Lung (tissue), 12 donors: ENCODE measurements around the gene UBR4. TPM values are rescaled to one million over a fixed set of nuclear protein-coding genes. Genes with fewer than 3 reads are reported as not detected.
"Not testable (repeated sequence)": the region's sequence is repeated elsewhere in the genome, so short reads cannot be mapped to it uniquely, and the experiment has no call there.

ENCODE experiments used
- ATAC-seq: fragments of 200-7000 bp; cut with Tn5 transposase; one replicate; pipeline ENCODE4 v1.9.1; 2020; ENCODE audit warnings: moderate number of reproducible peaks; ENCODE audit not compliant: insufficient read depth, low FRiP score
- DNase-seq, 3 donors: peaks; one replicate each; pipeline ENCODE4 v3.0.0-alpha.2; 2013 to 2017
- H3K27ac ChIP-seq, 2 donors: one replicate each; pipeline ENCODE4 v1.5.1; 2013; ENCODE audit warnings: mild to moderate bottlenecking in 2 of 2, moderate library complexity in 2 of 2, control low read depth in 1 of 2, inconsistent platforms in 1 of 2, low read depth in 1 of 2, low read length in 1 of 2
- H3K27me3 ChIP-seq, 3 donors: one replicate each; pipeline ENCODE4 v1.5.1; 2013; ENCODE audit warnings: low read length in 2 of 3; ENCODE audit not compliant: control insufficient read depth in 3 of 3, insufficient read depth in 3 of 3
- H3K36me3 ChIP-seq, 4 donors: one replicate each; pipeline ENCODE4 v1.5.1; 2013; ENCODE audit warnings: low read length in 4 of 4, mild to moderate bottlenecking in 1 of 4, moderate library complexity in 1 of 4; ENCODE audit not compliant: control insufficient read depth in 4 of 4, insufficient read depth in 4 of 4
- H3K4me1 ChIP-seq, 5 donors: one replicate each; pipeline ENCODE4 v1.5.1; 2013; ENCODE audit warnings: low read length in 5 of 5, mild to moderate bottlenecking in 2 of 5, moderate library complexity in 1 of 5; ENCODE audit not compliant: control insufficient read depth in 5 of 5, insufficient read depth in 5 of 5
- H3K4me3 ChIP-seq: one replicate; pipeline ENCODE4 v1.5.1; 2013; ENCODE audit warnings: mild to moderate bottlenecking, control low read depth, moderate library complexity
- H3K9ac ChIP-seq, 2 donors: one replicate each; pipeline ENCODE4 v1.5.1; 2013; ENCODE audit warnings: low read length in 2 of 2, control low read depth in 1 of 2; ENCODE audit not compliant: insufficient read depth in 1 of 2
- H3K9me3 ChIP-seq, 4 donors: one replicate each; pipeline ENCODE4 v1.5.1; 2013; ENCODE audit warnings: low read length in 3 of 4, mild to moderate bottlenecking in 1 of 4, moderate library complexity in 1 of 4; ENCODE audit not compliant: control insufficient read depth in 4 of 4, insufficient read depth in 3 of 4
- CTCF ChIP-seq: IDR thresholded peaks from 2 replicates; pipeline ENCODE4 v1.5.1; 2012; ENCODE audit warnings: mild to moderate bottlenecking; ENCODE audit errors: control extremely low read depth, extremely low read depth
- WGBS, 2 donors: extraction: QIAGEN DNeasy Blood & Tissue Kit; methylation state at CpG; one replicate each; pipeline ENCODE4 v1.1.7; 2013; 5-methylcytosine and 5-hydroxymethylcytosine counted together
- polyA plus RNA-seq, 2 donors: library from polyadenylated mRNA; stranded (reverse); fragments of 200-250 nt; gene quantifications; one replicate each; pipeline ENCODE4 v1.2.1, GENCODE V29; 2013
- total RNA-seq, 2 donors: library from RNA; depleted of rRNA in 1 of 2; stranded (reverse); fragments of >200 nt in 1 of 2; gene quantifications; one replicate each; pipeline ENCODE4 v1.2.1, GENCODE V29; 2014 to 2021
- donor health status: control.
- donor health status: control.
- donor health status: Bipolar disorder and iron deficiency.
- donor health status: healthy.
- donor health status: DM: yes; HTN: yes; CAD: no.

Gene UBR4
- total and polyA plus RNA-seq, 4 donors: 90.8 to 128 (median 113) TPM

- DNase-seq (no peak), ATAC-seq (no peak)
- Histone ChIP-seq H3K9me3 (no peaks in the 10 kb centered on the region), H3K27ac (no peak overlapping the region), H3K27me3 (no peaks in the 10 kb centered on the region), H3K4me3 (no peak overlapping the region), H3K4me1 (peaks cover 0 to 8% (median 0%) of the 10 kb centered on the region in 5 donors), H3K9ac (no peak overlapping the region), H3K36me3 (peaks cover 44 to 66% (median 52%) of the 10 kb centered on the region in 4 donors)
- WGBS, 2 donors: 98 to 99% methylated on average over 3 of the region's 3 CpGs
- TF ChIP-seq CTCF: no peak
Measured at GRCh38 chr1:19234224-19234623, 24.2 kb upstream of the UBR4 start.

GRCh38 chr1:19232524-19232846, 22.4 kb upstream of the UBR4 start:
- Histone ChIP-seq H3K36me3 (peaks cover 37 to 56% (median 49%) of the 10 kb centered on the region in 4 donors), H3K9ac (no peak overlapping the region), H3K9me3 (no peaks in the 10 kb centered on the region), H3K4me1 (peaks cover 0 to 8% (median 0%) of the 10 kb centered on the region in 5 donors), H3K27ac (no peak overlapping the region), H3K27me3 (no peaks in the 10 kb centered on the region), H3K4me3 (no peak overlapping the region)
- DNase-seq (peak in 2 of 3 donors; percentile 46 to 67), ATAC-seq (no peak)
- no peak for TF ChIP-seq CTCF

GRCh38 chr1:19231736-19232523, 21.9 kb upstream of the UBR4 start:
- not testable (repeated sequence) for H3K27me3 ChIP-seq, H3K4me3 ChIP-seq, H3K27ac ChIP-seq, H3K9ac ChIP-seq, ATAC-seq, H3K4me1 ChIP-seq, H3K9me3 ChIP-seq
- DNase-seq: peak in 1 of 3 donors; percentile 5
- peaks cover 34 to 55% (median 46%) of the 10 kb centered on the region in 4 donors for H3K36me3 ChIP-seq
- 93% methylated on average over 16 of the region's 16 CpGs for WGBS, 2 donors

DNA sequence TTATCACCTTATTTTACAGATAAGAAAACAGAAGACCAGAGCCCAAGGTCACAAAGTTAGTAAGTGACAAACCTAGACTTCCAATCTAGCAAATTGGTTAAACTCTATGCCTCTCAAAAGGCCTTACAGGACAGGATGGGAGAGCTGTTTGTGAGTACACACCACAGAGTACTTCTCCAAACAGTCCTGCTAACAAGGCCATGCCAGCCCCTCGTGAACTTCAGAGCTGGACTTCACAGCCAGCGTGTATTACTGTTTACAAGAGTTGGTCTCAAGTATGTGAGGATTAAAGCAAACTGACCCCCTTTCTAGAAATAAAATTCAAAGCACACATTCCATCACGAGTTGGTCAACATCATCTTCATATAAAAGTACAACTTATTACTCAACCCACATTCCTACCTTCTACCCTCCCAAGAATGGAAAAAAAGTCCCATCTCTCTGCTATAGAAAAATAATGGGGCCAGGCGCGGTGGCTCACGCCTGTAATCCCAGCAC, 19.8 kb upstream of the UBR4 start:
- Histone ChIP-seq H3K9me3 (no peaks in the 10 kb centered on the region), H3K4me1 (peaks cover 0 to 8% (median 0%) of the 10 kb centered on the region in 5 donors), H3K9ac (no peak overlapping the region), H3K4me3 (no peak overlapping the region), H3K27ac (no peak overlapping the region), H3K36me3 (peaks cover 41 to 58% (median 51%) of the 10 kb centered on the region in 4 donors), H3K27me3 (no peaks in the 10 kb centered on the region)
- DNase-seq (no peak), ATAC-seq (no peak)
- WGBS, 2 donors: 77 to 85% methylated on average over 6 of the region's 6 CpGs
- no peak for TF ChIP-seq CTCF
